Effector memory CD8-positive, alpha-beta T cell (primary cell): ENCODE measurements around the gene AQP12B.

Source experiments
- ATAC-seq: fragments of 150-1000 bp; cut with Tn5 transposase; replicated peaks from 2 replicates; pipeline ENCODE4 v1.10.0; 2021; ENCODE audit warnings: mild to moderate bottlenecking, moderate library complexity
- DNase-seq, 3 experiments: peaks; one replicate each; pipeline ENCODE4 v3.0.0; 2021
- H3K27ac Mint-ChIP-seq, 2 donors: one replicate each; pipeline ENCODE4 v1.8.0; 2022; ENCODE audit warnings: mild to moderate bottlenecking in 2 of 2, mixed read lengths in 2 of 2, moderate library complexity in 2 of 2
- H3K27me3 Mint-ChIP-seq, 2 donors: one replicate each; pipeline ENCODE4 v1.8.0; 2022; ENCODE audit warnings: mixed read lengths in 2 of 2
- H3K36me3 Mint-ChIP-seq: one replicate; pipeline ENCODE4 v1.8.0; 2022; ENCODE audit warnings: mild to moderate bottlenecking, moderate library complexity, mixed read lengths; ENCODE audit not compliant: insufficient read depth
- H3K4me1 Mint-ChIP-seq, 2 donors: one replicate each; pipeline ENCODE4 v1.8.0; 2022; ENCODE audit warnings: low read depth in 2 of 2, mixed read lengths in 2 of 2
- H3K4me3 Mint-ChIP-seq, 2 donors: one replicate each; pipeline ENCODE4 v1.8.0; 2022; ENCODE audit warnings: mild to moderate bottlenecking in 2 of 2, mixed read lengths in 2 of 2, moderate library complexity in 2 of 2
- H3K9me3 Mint-ChIP-seq, 2 donors: one replicate each; pipeline ENCODE4 v1.8.0; 2022; ENCODE audit warnings: mixed read lengths in 2 of 2

The AQP12B gene

DNA sequence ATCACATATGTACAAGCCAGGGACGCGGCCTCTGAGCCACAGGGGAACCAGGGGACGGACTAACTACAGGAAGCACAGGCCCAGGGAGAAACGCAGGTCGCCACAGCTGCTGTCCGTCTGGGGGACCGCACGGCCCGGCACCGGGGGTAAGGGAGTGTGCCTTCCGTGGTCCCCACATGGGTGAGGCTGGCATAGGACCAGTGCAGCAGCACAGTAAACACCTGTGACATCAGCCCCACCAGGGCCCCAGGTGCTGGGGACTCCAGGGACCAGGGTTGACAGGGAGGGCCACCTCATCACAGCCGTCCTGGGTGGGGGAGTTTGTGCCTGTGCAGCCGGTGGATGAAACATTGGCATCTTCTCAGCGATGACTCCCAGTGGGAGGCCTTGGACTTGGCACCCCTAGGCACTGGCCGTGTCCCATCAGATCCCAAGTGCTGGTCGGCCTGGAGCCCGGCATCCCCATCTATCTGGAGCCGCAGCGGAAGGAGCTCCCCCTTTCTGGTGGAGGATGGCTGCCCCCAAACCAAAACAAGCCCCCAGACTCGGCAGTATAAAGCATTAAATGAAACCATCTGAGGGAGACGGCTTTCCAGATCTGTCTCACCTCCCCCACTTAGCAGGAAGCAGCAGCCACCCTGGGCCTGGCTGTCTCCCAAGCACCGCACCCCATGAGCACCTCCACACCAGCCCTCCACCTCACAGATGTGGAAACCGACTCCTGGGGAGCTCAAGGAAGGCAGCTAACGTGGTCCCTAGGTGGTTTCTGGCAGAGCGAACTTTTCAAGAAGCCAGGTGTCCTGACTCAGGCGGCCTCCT lies 31.5 kb upstream of the AQP12B start:
- peaks cover 20 to 30% of the 10 kb centered on the region in 2 donors for H3K27me3 Mint-ChIP-seq
- H3K27ac Mint-ChIP-seq, result no peak overlapping the region
- H3K4me1 Mint-ChIP-seq, result no peaks in the 10 kb centered on the region
- no peaks in the 10 kb centered on the region for H3K9me3 Mint-ChIP-seq
- no peak overlapping the region for H3K4me3 Mint-ChIP-seq
- no peaks in the 10 kb centered on the region for H3K36me3 Mint-ChIP-seq
- no peak for ATAC-seq
- DNase-seq, result no peak

DNA sequence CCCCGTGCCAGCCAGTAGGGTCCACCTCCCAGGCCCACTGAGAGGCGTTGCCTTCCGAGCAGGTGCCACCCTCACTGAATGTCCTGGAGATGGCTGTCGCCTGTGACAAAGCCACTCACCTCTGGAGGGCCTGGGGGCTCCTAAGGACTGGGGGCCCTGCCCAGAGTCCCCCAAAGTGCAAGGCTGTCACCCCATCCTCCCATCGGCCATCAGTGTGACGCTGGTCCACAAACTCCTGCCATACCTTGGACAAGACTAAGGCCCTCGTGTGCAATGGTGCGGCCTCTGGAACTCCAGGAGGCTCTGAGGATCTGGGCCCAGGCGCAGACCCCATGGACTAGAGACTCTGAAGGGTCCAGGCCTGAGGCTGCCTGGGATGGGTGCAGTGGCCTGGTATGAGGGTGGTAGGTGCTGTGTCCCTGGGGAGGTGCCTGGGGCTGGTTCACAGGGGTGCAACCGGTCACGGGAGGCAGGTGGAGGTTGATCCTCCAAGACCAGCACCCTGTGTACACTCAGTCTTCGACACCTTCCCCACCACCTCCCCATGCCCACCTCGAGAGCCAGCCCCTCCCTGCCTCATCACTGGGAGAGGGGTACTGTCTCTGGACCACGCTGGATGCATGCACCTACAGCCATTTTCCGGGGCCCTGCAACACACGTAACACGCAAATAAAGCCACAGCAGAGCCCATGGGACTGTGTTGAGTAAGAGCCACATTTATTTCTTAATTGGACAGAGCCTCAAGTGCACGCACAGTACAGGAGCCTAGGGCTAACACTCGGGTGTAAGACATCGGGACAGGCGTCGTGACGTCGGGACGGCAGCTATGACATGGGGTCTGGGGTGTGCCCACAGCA lies 30.6 kb upstream of the AQP12B start:
- H3K27ac Mint-ChIP-seq, result no peak overlapping the region
- no peaks in the 10 kb centered on the region for H3K4me1 Mint-ChIP-seq
- ATAC-seq (no peak), DNase-seq (no peak)
- H3K4me3 Mint-ChIP-seq, result no peak overlapping the region
- H3K27me3 Mint-ChIP-seq, result peaks cover 23 to 35% of the 10 kb centered on the region in 2 donors
- H3K9me3 Mint-ChIP-seq, result no peaks in the 10 kb centered on the region
- no peaks in the 10 kb centered on the region for H3K36me3 Mint-ChIP-seq

DNA sequence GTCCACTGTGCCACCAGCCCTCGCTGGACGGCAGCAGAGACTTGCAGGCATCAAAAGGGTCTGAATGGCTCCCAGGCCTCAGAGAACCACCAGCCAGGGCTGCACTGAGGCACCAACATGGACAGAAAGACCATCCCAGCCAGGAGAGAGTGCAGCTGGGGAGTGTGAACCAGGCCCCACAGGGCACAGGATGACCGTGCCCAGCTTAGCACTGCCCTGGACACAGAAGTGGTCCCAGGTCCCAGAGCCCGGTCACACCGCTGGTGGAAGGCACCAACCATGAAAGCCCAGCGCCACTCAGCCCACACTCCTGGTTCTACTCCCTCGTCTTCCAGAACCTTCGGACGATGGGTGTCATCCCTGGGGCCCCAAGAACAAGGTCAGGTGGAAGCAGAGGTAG lies 29.4 kb upstream of the AQP12B start:
- no peaks in the 10 kb centered on the region for H3K9me3 Mint-ChIP-seq

DNA sequence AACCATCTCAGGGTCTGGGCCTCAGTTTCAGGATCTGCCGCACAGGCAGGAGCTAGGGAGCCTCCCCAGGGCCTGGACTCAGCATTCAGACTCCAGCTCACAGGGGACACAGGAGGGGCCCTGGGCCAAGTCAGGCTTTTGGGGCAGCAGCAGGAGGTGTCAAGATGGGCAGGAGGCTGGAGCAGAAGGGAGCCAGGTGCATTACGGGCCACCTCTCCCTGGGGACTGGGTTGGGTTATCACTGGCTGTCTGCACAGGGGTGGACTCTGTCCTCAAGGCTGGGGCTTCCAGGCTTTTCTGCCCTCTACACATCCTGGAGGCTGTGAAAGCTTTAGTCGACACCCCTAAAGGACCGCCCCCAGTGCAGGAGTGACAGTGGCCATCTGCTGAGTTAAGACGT lies 29.0 kb upstream of the AQP12B start:
- Mint-ChIP-seq H3K36me3 (no peaks in the 10 kb centered on the region), H3K4me3 (no peak overlapping the region), H3K27me3 (peaks cover 29 to 46% of the 10 kb centered on the region in 2 donors), H3K27ac (no peak overlapping the region), H3K4me1 (no peaks in the 10 kb centered on the region), H3K9me3 (no peaks in the 10 kb centered on the region)
- ATAC-seq (no peak), DNase-seq (no peak)

More for the DNA sequence above, 29.4 kb upstream of the AQP12B start:
- Mint-ChIP-seq H3K4me3 (no peak overlapping the region), H3K4me1 (no peaks in the 10 kb centered on the region), H3K27ac (no peak overlapping the region), H3K27me3 (peaks cover 29 to 47% of the 10 kb centered on the region in 2 donors), H3K36me3 (no peaks in the 10 kb centered on the region)
- DNase-seq (no peak), ATAC-seq (no peak)

DNA sequence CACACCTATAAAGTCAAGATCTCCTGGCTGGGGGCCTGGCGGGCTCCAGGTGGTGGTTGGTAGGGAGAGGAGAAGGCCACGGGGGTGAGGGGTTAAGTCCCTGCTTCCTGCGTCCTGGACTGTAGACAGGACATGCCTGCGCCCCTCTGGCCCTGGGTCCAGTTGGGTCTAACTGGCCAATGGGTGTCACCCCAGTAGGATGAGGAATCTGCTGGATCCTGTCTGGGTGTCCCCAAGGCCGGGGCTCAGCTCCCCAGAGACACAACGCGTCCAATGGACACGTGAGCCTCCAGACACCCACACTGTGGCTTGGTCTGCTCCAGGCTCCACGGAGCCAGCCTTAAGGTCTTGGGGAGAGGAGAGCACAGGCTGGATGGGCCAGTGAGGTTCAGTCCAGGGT lies 28.6 kb upstream of the AQP12B start:
- no peak for DNase-seq
- H3K27ac Mint-ChIP-seq, result no peak overlapping the region
- H3K4me1 Mint-ChIP-seq, result no peaks in the 10 kb centered on the region
- no peaks in the 10 kb centered on the region for H3K36me3 Mint-ChIP-seq
- peaks cover 25 to 42% of the 10 kb centered on the region in 2 donors for H3K27me3 Mint-ChIP-seq
- no peaks in the 10 kb centered on the region for H3K9me3 Mint-ChIP-seq
- H3K4me3 Mint-ChIP-seq, result no peak overlapping the region
- ATAC-seq, result no peak

DNA sequence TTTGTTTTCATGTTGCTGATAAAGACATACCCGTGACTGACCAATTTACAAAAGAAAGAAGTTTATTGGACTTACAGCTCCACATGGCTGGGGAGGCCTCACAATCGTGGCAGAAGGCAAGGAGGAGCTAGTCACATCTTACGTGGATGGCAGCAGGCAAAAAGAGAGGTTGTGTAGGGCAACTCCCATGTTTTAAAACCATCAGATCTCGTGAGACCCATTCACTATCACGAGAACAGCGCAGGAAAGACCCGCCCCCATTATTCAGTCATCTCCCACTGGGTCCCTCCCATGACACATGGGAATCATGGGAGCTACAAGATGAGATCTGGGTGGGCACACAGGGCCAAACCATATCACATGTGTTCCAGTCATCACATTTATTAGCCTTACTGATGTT lies 25.8 kb upstream of the AQP12B start:
- no peaks in the 10 kb centered on the region for H3K9me3 Mint-ChIP-seq
- H3K27ac Mint-ChIP-seq, result no peak overlapping the region
- H3K27me3 Mint-ChIP-seq, result peaks cover 35 to 59% of the 10 kb centered on the region in 2 donors
- H3K36me3 Mint-ChIP-seq, result no peaks in the 10 kb centered on the region
- peaks cover 10 to 12% of the 10 kb centered on the region in 2 donors for H3K4me1 Mint-ChIP-seq
- DNase-seq, result no peak
- no peak overlapping the region for H3K4me3 Mint-ChIP-seq
- no peak for ATAC-seq

DNA sequence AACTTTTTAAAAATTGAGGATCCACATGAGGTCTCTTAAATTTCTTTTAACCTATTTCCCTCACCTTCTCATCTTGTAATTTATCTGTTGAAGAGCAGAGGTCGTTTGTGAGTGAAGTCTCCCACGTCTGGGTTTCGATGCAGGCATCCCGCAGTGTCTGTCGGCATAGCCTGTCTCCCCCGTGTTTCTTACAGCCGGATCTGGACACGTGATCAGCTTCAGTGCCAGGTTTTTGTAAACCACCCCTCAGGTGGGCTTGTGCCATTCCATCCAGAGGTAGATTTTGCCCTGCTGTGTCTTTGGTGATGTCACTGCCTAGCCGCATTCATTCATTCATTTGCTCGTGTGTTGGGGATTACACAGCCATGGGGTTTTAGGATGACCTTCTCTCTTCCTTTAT lies 25.1 kb upstream of the AQP12B start:
- peaks cover 2% of the 10 kb centered on the region for H3K36me3 Mint-ChIP-seq
- DNase-seq, result no peak
- no peak overlapping the region for H3K27ac Mint-ChIP-seq
- H3K4me1 Mint-ChIP-seq, result peaks cover 10 to 13% of the 10 kb centered on the region in 2 donors
- no peak for ATAC-seq
- H3K4me3 Mint-ChIP-seq, result no peak overlapping the region
- peaks cover 41 to 65% of the 10 kb centered on the region in 2 donors for H3K27me3 Mint-ChIP-seq
- H3K9me3 Mint-ChIP-seq, result no peaks in the 10 kb centered on the region

DNA sequence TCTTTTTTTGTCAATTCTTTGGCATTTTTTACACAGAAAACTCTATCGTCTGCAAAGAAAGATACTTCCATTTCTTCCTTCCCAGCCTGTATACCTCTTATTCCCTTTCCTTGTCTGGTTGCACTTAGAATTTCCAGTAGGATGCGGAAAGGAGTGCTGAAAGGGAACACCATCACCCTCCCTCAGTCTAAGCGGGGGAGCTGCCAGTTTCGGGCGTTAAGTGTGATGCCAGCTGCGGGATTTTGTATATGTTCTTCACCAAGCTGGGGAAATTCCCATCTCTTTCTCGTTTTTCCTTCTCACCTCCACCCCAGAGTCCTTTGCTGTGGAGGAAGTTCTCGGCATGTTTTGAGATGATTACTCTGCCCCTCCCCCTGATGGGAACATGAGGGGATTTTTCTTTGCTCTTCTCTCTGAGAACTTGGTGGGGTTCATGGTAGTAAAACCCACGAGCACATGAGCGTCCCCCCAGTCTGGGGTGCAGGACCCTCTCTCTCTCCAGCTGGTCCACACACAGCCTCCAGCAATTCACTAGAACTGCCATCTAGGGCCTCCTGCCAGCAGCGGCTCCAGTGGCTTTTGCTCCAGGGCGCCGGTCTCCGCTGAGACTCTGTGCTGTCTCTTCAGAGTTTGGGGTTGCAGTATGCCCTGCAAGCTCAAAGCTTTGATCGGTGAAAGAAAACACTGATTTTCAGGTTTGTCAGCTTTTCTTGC lies 24.5 kb upstream of the AQP12B start:
- ATAC-seq, result no peak

DNA sequence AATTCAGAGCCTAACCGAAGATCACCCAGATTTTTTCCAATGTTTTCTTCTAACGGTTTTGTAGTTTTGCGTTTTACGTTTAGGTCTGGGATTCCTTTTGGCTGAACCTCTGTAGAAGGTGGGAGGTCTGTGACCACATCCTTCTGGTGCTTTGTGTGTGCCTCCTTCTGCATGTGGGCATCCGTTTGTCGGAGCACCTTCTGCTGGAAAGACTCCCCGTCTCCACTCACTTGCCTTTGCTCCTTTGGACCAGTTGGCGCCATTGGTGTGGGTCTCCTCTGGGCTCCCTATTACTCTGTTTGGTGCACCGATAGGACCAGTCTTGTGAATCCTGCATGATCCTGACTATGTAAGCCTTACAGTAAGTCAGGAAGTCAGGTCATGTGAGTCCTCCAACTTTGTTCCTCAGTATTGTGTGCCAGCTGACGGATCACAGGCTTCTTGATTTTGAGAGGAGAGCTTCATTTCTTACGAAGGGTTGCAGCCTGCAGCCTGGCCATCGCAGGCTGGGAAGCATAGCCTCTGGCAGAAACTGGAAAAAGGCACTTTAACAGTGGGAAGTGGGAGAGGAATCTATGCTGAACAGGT lies 22.6 kb upstream of the AQP12B start:
- peak overlapping the region; percentile 39 to 49 for H3K4me3 Mint-ChIP-seq
- H3K36me3 Mint-ChIP-seq, result peaks cover 4% of the 10 kb centered on the region
- no peak overlapping the region for H3K27ac Mint-ChIP-seq
- peaks cover 36 to 58% of the 10 kb centered on the region in 2 donors for H3K27me3 Mint-ChIP-seq
- no peaks in the 10 kb centered on the region for H3K9me3 Mint-ChIP-seq
- H3K4me1 Mint-ChIP-seq, result peaks cover 10 to 13% of the 10 kb centered on the region in 2 donors
- peak; percentile 32 for ATAC-seq
- DNase-seq, result no peak

More for the DNA sequence above, 24.5 kb upstream of the AQP12B start:
- DNase-seq, result no peak
- peaks cover 4% of the 10 kb centered on the region for H3K36me3 Mint-ChIP-seq
- no peak overlapping the region for H3K27ac Mint-ChIP-seq
- no peak overlapping the region for H3K4me3 Mint-ChIP-seq
- H3K4me1 Mint-ChIP-seq, result peaks cover 10 to 13% of the 10 kb centered on the region in 2 donors
- peaks cover 47 to 71% of the 10 kb centered on the region in 2 donors for H3K27me3 Mint-ChIP-seq
- H3K9me3 Mint-ChIP-seq, result no peaks in the 10 kb centered on the region

DNA sequence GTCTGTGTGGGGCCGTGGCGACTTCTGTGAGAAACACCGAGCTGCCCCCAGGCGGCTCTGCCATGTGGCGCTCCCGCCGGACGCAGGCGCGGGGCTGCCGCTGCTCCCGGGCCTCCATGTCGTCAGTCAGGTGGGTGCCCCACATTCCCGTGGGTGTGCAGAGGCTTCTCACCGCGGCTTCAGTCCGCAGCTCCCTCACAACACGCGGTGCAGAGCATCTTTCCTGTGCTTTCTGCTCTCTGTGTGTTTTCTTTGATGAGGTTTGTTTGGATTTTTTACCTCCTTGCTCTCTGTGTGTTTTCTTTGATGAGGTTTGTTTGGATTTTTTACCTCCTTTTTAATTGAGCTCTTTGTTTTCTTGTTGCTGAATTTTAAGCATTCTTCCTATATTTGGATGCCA lies 22.0 kb upstream of the AQP12B start:
- DNase-seq, result no peak

DNA sequence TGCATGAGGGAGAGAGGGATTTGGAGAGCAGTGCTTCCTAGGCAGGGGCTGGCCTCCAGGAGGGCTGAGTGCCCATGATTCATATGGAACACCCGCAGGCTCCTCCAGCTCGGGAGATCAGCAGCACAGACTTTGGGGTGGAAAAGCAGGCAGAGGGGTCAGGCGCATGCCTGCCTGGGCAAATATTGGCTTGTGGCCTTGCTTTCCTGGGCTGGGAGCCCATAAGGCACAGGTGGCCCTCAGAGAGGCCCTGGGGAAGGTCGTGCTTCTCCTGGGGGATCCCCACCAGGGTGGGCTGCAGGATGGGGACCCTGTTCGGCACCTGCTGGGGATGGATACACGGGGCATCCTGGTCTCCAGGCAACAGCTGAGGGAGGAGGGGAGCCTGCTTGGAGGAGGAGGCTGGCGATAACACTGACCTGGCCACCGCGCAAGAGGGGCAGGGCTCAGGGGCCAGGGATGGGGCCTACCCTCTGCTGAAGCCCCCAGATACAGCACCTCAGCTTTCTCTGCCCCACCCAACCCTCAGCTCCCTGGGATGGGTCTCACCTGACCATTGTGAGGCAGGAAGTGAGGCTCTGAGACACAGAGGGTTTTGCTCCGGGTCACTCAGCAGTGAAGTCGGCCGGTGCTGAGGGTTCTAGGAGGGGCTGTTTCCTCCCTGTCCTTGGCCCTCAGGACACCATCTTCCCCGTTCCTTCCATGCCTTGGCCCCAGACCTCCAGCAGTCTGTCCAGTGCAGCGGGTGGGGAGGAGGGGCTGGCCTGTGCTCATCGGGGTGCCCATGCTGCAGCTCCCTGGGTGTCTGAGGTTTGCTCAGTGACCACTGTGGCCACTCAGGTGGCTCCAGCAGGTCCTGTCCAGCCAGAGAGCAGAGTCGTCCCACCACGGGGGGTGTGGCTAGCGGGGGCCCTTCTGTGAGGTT lies 21.0 kb upstream of the AQP12B start:
- DNase-seq, result no peak
- Mint-ChIP-seq H3K4me3 (no peak overlapping the region), H3K27ac (no peak overlapping the region), H3K27me3 (peaks cover 36 to 48% of the 10 kb centered on the region in 2 donors), H3K4me1 (peaks cover 10 to 15% of the 10 kb centered on the region in 2 donors), H3K36me3 (peaks cover 4% of the 10 kb centered on the region), H3K9me3 (no peaks in the 10 kb centered on the region)
- ATAC-seq, result no peak

More for the DNA sequence above, 22.0 kb upstream of the AQP12B start:
- ATAC-seq, result peak; percentile 79
- Mint-ChIP-seq H3K4me3 (peak overlapping the region; percentile 39 to 49), H3K27ac (no peak overlapping the region), H3K9me3 (no peaks in the 10 kb centered on the region), H3K4me1 (peaks cover 10 to 13% of the 10 kb centered on the region in 2 donors), H3K36me3 (peaks cover 4% of the 10 kb centered on the region), H3K27me3 (peaks cover 36 to 55% of the 10 kb centered on the region in 2 donors)

DNA sequence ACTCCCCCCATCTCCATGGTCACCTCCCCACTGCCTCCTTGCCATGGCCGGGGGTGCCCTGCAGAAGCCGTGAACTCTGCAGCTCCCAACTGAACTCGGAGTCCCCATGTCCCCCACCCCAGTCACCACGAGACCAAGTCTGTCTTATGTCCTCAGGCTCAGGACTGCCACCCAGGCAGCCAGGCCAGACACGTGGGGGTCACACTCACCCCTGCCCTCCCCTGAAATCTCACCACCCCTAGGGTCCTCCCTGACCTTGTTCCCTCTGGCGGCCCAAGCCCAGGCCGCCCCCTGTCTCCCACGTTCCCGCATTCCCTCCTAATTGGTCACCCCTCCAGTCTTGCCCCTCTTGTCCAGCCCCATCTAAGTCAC lies 19.9 kb upstream of the AQP12B start:
- Mint-ChIP-seq H3K27ac (no peak overlapping the region), H3K4me1 (peaks cover 10 to 15% of the 10 kb centered on the region in 2 donors), H3K27me3 (peaks cover 27 to 38% of the 10 kb centered on the region in 2 donors), H3K4me3 (no peak overlapping the region), H3K9me3 (no peaks in the 10 kb centered on the region), H3K36me3 (peaks cover 4% of the 10 kb centered on the region)
- no peak for ATAC-seq
- DNase-seq, result no peak
